Measurements from ENCODE around the gene CFAP46. TPM values are rescaled to one million over a fixed set of nuclear protein-coding genes. Genes with fewer than 3 reads are reported as not detected.
"Not testable (repeated sequence)": the region's sequence is repeated elsewhere in the genome, so short reads cannot be mapped to it uniquely, and the experiment has no call there.

CFAP46 gene
- total RNA-seq, 4 donors from 2014 or later: 0.32 to 0.54 TPM; not detected in 2

GRCh38 chr10:132925071-132925561, 17.3 kb downstream of the CFAP46 start:
- no peak overlapping the region for H3K4me3 ChIP-seq (ENCODE audit: low read depth, poor library complexity, severe bottlenecking)
- WGBS, 2 donors: 78 to 82% methylated on average over 14 to 22 of the region's 24 CpGs
- no peak for TF ChIP-seq POLR2A (IDR thresholded peaks at IDR 0.05)
- intact Hi-C loops (cut with DNase I; ENCODE audit: low total_unique reads): no loop called here
- no peak for DNase-seq (ENCODE audit: low spot score in 2 of 2)

GRCh38 chr10:132924046-132924952, 18.1 kb downstream of the CFAP46 start:
- H3K4me3 ChIP-seq (ENCODE audit: low read depth, poor library complexity, severe bottlenecking): no peak overlapping the region
- TF ChIP-seq POLR2A (IDR thresholded peaks at IDR 0.05) (no peak), CTCF (IDR thresholded peaks at IDR 0.05) (no peak)
- WGBS, 2 donors: 92% methylated on average over 33 to 41 of the region's 42 CpGs
- intact Hi-C loops (cut with DNase I; ENCODE audit: low total_unique reads): no loop called here
- no peak for DNase-seq (ENCODE audit: low spot score in 2 of 2)

GRCh38 chr10:132923384-132923783, 19.0 kb downstream of the CFAP46 start:
- intact Hi-C loops (cut with DNase I; ENCODE audit: low total_unique reads); H3K4me3 ChIP-seq (ENCODE audit: low read depth, poor library complexity, severe bottlenecking); DNase-seq (ENCODE audit: low spot score in 2 of 2): not testable (repeated sequence)
- WGBS, 2 donors: 69 to 74% methylated on average over 4 to 7 of the region's 7 CpGs

GRCh38 chr10:132922872-132923271, 19.5 kb downstream of the CFAP46 start:
- intact Hi-C loops (cut with DNase I; ENCODE audit: low total_unique reads): no loop called here
- no peak for DNase-seq (ENCODE audit: low spot score in 2 of 2)
- WGBS, 2 donors: 74 to 80% methylated on average over 13 of the region's 17 CpGs

GRCh38 chr10:132921818-132922807, 20.3 kb downstream of the CFAP46 start:
- no peak for DNase-seq (ENCODE audit: low spot score in 2 of 2)
- intact Hi-C loops (cut with DNase I; ENCODE audit: low total_unique reads): no loop called here
- TF ChIP-seq POLR2A (IDR thresholded peaks at IDR 0.05): no peak
- TF ChIP-seq CTCF (IDR thresholded peaks at IDR 0.05): no peak
- WGBS, 2 donors: 86 to 91% methylated on average over 43 to 49 of the region's 52 CpGs
- H3K4me3 ChIP-seq (ENCODE audit: low read depth, poor library complexity, severe bottlenecking): no peak overlapping the region

More at GRCh38 chr10:132922872-132923271, 19.5 kb downstream of the CFAP46 start:
- no peak for TF ChIP-seq CTCF (IDR thresholded peaks at IDR 0.05)
- TF ChIP-seq POLR2A (IDR thresholded peaks at IDR 0.05): no peak
- H3K4me3 ChIP-seq (ENCODE audit: low read depth, poor library complexity, severe bottlenecking): no peak overlapping the region

- 76 to 94% methylated on average over 8 to 13 of the region's 18 CpGs for WGBS, 2 donors
- intact Hi-C loops (cut with DNase I; ENCODE audit: low total_unique reads): no loop called here
- TF ChIP-seq POLR2A (IDR thresholded peaks at IDR 0.05): no peak
- TF ChIP-seq CTCF (IDR thresholded peaks at IDR 0.05): no peak
- DNase-seq (ENCODE audit: low spot score in 2 of 2): no peak
- no peak overlapping the region for H3K4me3 ChIP-seq (ENCODE audit: low read depth, poor library complexity, severe bottlenecking)
Observed at GRCh38 chr10:132921086-132921485, 21.3 kb downstream of the CFAP46 start.

Data from lower leg skin (tissue), 4 donors.